GM23338 (cell line): Measurements from ENCODE around the gene REEP1. TPM values are rescaled to one million over a fixed set of nuclear protein-coding genes. Genes with fewer than 3 reads are reported as not detected.

ENCODE experiments used
- ATAC-seq: fragments of 200-7000 bp; cut with Tn5 transposase; 3 replicates; pipeline ENCODE4 v1.9.1; 2020
- DNase-seq: peaks from one replicate; pipeline ENCODE4 v3.0.0-alpha.2; 2015; ENCODE audit warnings: low spot score
- H2AFZ ChIP-seq: fragments of 200-600 bp; sonication (generic); 2 replicates; pipeline ENCODE4 v1.8.0; 2016; ENCODE audit warnings: antibody characterized with exemption, mild to moderate bottlenecking, moderate library complexity
- H3F3A ChIP-seq: fragments of 200-600 bp; sonication (generic); replicated peaks from 2 replicates; pipeline ENCODE4 v1.8.0; 2017; ENCODE audit warnings: antibody characterized with exemption, mixed run types, low read depth
- H3K27ac ChIP-seq: fragments of 200-600 bp; sonication (generic); 2 replicates; pipeline ENCODE4 v1.6.1; 2016; ENCODE audit warnings: low read depth
- H3K27me3 ChIP-seq: fragments of 200-600 bp; sonication (generic); 2 replicates; pipeline ENCODE4 v1.8.0; 2016; ENCODE audit warnings: mild to moderate bottlenecking, mixed run types, moderate library complexity; ENCODE audit not compliant: insufficient read depth
- H3K36me3 ChIP-seq: fragments of 200-600 bp; sonication (generic); 2 replicates; pipeline ENCODE4 v1.8.0; 2016; ENCODE audit warnings: mild to moderate bottlenecking; ENCODE audit not compliant: insufficient read depth
- H3K4me1 ChIP-seq: fragments of 200-600 bp; sonication (generic); 2 replicates; pipeline ENCODE4 v1.8.0; 2016; ENCODE audit warnings: mild to moderate bottlenecking, moderate library complexity; ENCODE audit not compliant: insufficient read depth
- H3K4me2 ChIP-seq: fragments of 200-600 bp; sonication (generic); 2 replicates; pipeline ENCODE4 v1.7.1; 2017; ENCODE audit warnings: mixed run types
- H3K4me3 ChIP-seq: fragments of 200-600 bp; sonication (generic); 2 replicates; pipeline ENCODE4 v1.6.1; 2016; ENCODE audit warnings: mixed run types
- H3K79me2 ChIP-seq: fragments of 200-600 bp; sonication (generic); replicated peaks from 2 replicates; pipeline ENCODE4 v1.8.0; 2017; ENCODE audit warnings: mild to moderate bottlenecking; ENCODE audit not compliant: insufficient read depth
- H3K9me2 ChIP-seq: fragments of 200-600 bp; sonication (generic); 2 replicates; pipeline ENCODE4 v1.8.0; 2017; ENCODE audit not compliant: insufficient read depth
- H4K20me1 ChIP-seq: fragments of 200-600 bp; sonication (generic); replicated peaks from 2 replicates; pipeline ENCODE4 v1.8.0; 2017; ENCODE audit warnings: mild to moderate bottlenecking; ENCODE audit not compliant: insufficient read depth
- H3K27ac Mint-ChIP-seq: 2 replicates; pipeline ENCODE4 v1.8.0; 2020; ENCODE audit warnings: inconsistent platforms, mild to moderate bottlenecking, moderate library complexity, mixed read lengths
- H3K27me3 Mint-ChIP-seq: 3 replicates; pipeline ENCODE4 v1.8.0; 2022; ENCODE audit warnings: low read depth, mild to moderate bottlenecking, moderate library complexity, mixed read lengths, inconsistent platforms; ENCODE audit not compliant: insufficient read depth, poor library complexity
- H3K36me3 Mint-ChIP-seq: 3 replicates; pipeline ENCODE4 v1.8.0; 2021; ENCODE audit warnings: low read depth, mild to moderate bottlenecking, inconsistent platforms, moderate library complexity, mixed read lengths
- H3K4me1 Mint-ChIP-seq: 3 replicates; pipeline ENCODE4 v1.8.0; 2020; ENCODE audit warnings: mild to moderate bottlenecking, inconsistent platforms, mixed read lengths
- H3K4me3 Mint-ChIP-seq: 3 replicates; pipeline ENCODE4 v1.8.0; 2021; ENCODE audit warnings: moderate library complexity, mild to moderate bottlenecking, inconsistent platforms, mixed read lengths
- H3K9me3 Mint-ChIP-seq: 3 replicates; pipeline ENCODE4 v1.8.0; 2020; ENCODE audit warnings: moderate library complexity, mild to moderate bottlenecking, inconsistent platforms, mixed read lengths
- CREB1 ChIP-seq: fragments of 250-450 bp; sonication (Bioruptor Pico); IDR thresholded peaks from 2 replicates; pipeline ENCODE4 v1.5.0; 2020; ENCODE audit warnings: low read depth, mild to moderate bottlenecking, moderate library complexity
- EZH2 ChIP-seq: fragments of 200-600 bp; sonication (generic); IDR thresholded peaks from one replicate; pipeline ENCODE4 v1.8.0; 2017; ENCODE audit warnings: antibody characterized with exemption, mild to moderate bottlenecking, low read depth; ENCODE audit not compliant: unreplicated experiment
- EZH2phosphoT487 ChIP-seq: fragments of 200-600 bp; sonication (generic); IDR thresholded peaks from one replicate; pipeline ENCODE4 v1.8.1; 2018; ENCODE audit warnings: antibody characterized with exemption; ENCODE audit not compliant: unreplicated experiment
- JUNB ChIP-seq: IDR thresholded peaks from one replicate; pipeline ENCODE4 v1.6.1; 2016; ENCODE audit warnings: antibody characterized with exemption; ENCODE audit not compliant: unreplicated experiment
- NANOG ChIP-seq: IDR thresholded peaks from 2 replicates; pipeline ENCODE4 v1.6.1; 2016; ENCODE audit warnings: antibody characterized with exemption, borderline replicate concordance
- POLR2AphosphoS5 ChIP-seq: IDR thresholded peaks from 2 replicates; pipeline ENCODE4 v1.6.1; 2016; ENCODE audit warnings: antibody characterized with exemption, low read depth
- STAT1 ChIP-seq: IDR thresholded peaks from one replicate; pipeline ENCODE4 v1.6.1; 2016; ENCODE audit warnings: antibody characterized with exemption; ENCODE audit not compliant: unreplicated experiment
- ZNF114 ChIP-seq: fragments of 250-450 bp; sonication (Bioruptor Pico); IDR thresholded peaks from 2 replicates; pipeline ENCODE4 v1.5.0; 2020; ENCODE audit warnings: mild to moderate bottlenecking, moderate library complexity
- ZNF331 ChIP-seq: fragments of 250-450 bp; sonication (Bioruptor Pico); IDR thresholded peaks from 2 replicates; pipeline ENCODE4 v1.5.0; 2020; ENCODE audit warnings: low read depth, mild to moderate bottlenecking, moderate library complexity
- polyA plus RNA-seq: library from polyadenylated mRNA; unstranded; fragments of >200 nt; fragmentation: Nextera tagmentation; extraction: Ambion mirVana; gene quantifications from 2 replicates; pipeline ENCODE4 v1.2.1, GENCODE V29; 2016
- total RNA-seq: library from RNA; depleted of rRNA; stranded (reverse); fragments of >200 nt; shearing (Covaris generic); gene quantifications from 2 replicates; pipeline ENCODE4 v1.2.3, GENCODE V29; 2014
- TF ChIP-seq, protein P1 (sequence below): IDR thresholded peaks from 2 replicates; pipeline ENCODE4 v1.6.1; 2016; ENCODE audit warnings: antibody characterized with exemption
- TF ChIP-seq, protein P2 (sequence below), 2 experiments: fragments of 200-600 bp in 1 of 2; sonication (generic) in 1 of 2; conservative IDR thresholded peaks; 2 replicates each; pipeline versions ENCODE4 v1.5.1 to v1.6.1; 2016 to 2017; ENCODE audit warnings: antibody characterized with exemption in 2 of 2, low read depth in 2 of 2, mild to moderate bottlenecking in 2 of 2, moderate library complexity in 1 of 2
- TF ChIP-seq, protein P3 (sequence below): IDR thresholded peaks from one replicate; pipeline ENCODE4 v1.6.1; 2018; ENCODE audit warnings: antibody characterized with exemption; ENCODE audit not compliant: unreplicated experiment
- TF ChIP-seq, protein P4 (sequence below): fragments of 250-450 bp; sonication (Bioruptor Pico); IDR thresholded peaks from 2 replicates; pipeline ENCODE4 v1.5.0; 2020; ENCODE audit warnings: mild to moderate bottlenecking, moderate library complexity

The REEP1 gene
- total and polyA plus RNA-seq, 2 experiments from 2014 or later: 1.6 to 1.8 TPM

GRCh38 chr2:86235196-86235980 lies 102.0 kb downstream of the REEP1 start:
- H3K36me3 ChIP-seq: no peaks in the 10 kb centered on the region
- H3K4me3 ChIP-seq: no peak overlapping the region
- Mint-ChIP-seq H3K27me3 (peaks cover 9% of the 10 kb centered on the region), H3K4me1 (peaks cover 27% of the 10 kb centered on the region), H3K36me3 (no peaks in the 10 kb centered on the region), H3K4me3 (no peak overlapping the region), H3K9me3 (no peaks in the 10 kb centered on the region), H3K27ac (no peak overlapping the region)
- no peaks in the 10 kb centered on the region for H3F3A ChIP-seq
- DNase-seq (no peak), ATAC-seq (no peak)
- H2AFZ ChIP-seq: no peak overlapping the region
- no peak overlapping the region for H3K4me2 ChIP-seq
- no peaks in the 10 kb centered on the region for H3K9me2 ChIP-seq
- H4K20me1 ChIP-seq: no peaks in the 10 kb centered on the region
- no peaks in the 10 kb centered on the region for H3K27me3 ChIP-seq
- H3K27ac ChIP-seq: no peak overlapping the region
- H3K79me2 ChIP-seq: no peaks in the 10 kb centered on the region
- peaks cover 7% of the 10 kb centered on the region; the same call in 1 of the 2 replicates for H3K4me1 ChIP-seq
- TF ChIP-seq ZNF331 (CRISPR knock-in tag) (no peak), STAT1 (no peak), ZNF114 (CRISPR knock-in tag) (no peak), EZH2 (no peak), JUNB (no peak), NANOG (no peak), CREB1 (no peak), EZH2phosphoT487 (no peak), POLR2AphosphoS5 (no peak)
- TF ChIP-seq, protein P1, sequence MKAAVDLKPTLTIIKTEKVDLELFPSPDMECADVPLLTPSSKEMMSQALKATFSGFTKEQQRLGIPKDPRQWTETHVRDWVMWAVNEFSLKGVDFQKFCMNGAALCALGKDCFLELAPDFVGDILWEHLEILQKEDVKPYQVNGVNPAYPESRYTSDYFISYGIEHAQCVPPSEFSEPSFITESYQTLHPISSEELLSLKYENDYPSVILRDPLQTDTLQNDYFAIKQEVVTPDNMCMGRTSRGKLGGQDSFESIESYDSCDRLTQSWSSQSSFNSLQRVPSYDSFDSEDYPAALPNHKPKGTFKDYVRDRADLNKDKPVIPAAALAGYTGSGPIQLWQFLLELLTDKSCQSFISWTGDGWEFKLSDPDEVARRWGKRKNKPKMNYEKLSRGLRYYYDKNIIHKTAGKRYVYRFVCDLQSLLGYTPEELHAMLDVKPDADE: no peak
- TF ChIP-seq, protein P2, sequence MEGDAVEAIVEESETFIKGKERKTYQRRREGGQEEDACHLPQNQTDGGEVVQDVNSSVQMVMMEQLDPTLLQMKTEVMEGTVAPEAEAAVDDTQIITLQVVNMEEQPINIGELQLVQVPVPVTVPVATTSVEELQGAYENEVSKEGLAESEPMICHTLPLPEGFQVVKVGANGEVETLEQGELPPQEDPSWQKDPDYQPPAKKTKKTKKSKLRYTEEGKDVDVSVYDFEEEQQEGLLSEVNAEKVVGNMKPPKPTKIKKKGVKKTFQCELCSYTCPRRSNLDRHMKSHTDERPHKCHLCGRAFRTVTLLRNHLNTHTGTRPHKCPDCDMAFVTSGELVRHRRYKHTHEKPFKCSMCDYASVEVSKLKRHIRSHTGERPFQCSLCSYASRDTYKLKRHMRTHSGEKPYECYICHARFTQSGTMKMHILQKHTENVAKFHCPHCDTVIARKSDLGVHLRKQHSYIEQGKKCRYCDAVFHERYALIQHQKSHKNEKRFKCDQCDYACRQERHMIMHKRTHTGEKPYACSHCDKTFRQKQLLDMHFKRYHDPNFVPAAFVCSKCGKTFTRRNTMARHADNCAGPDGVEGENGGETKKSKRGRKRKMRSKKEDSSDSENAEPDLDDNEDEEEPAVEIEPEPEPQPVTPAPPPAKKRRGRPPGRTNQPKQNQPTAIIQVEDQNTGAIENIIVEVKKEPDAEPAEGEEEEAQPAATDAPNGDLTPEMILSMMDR (conservative IDR thresholded peaks at IDR 0.05; ENCODE audit: low read depth in 2 of 2): no peak
- TF ChIP-seq, protein P3, sequence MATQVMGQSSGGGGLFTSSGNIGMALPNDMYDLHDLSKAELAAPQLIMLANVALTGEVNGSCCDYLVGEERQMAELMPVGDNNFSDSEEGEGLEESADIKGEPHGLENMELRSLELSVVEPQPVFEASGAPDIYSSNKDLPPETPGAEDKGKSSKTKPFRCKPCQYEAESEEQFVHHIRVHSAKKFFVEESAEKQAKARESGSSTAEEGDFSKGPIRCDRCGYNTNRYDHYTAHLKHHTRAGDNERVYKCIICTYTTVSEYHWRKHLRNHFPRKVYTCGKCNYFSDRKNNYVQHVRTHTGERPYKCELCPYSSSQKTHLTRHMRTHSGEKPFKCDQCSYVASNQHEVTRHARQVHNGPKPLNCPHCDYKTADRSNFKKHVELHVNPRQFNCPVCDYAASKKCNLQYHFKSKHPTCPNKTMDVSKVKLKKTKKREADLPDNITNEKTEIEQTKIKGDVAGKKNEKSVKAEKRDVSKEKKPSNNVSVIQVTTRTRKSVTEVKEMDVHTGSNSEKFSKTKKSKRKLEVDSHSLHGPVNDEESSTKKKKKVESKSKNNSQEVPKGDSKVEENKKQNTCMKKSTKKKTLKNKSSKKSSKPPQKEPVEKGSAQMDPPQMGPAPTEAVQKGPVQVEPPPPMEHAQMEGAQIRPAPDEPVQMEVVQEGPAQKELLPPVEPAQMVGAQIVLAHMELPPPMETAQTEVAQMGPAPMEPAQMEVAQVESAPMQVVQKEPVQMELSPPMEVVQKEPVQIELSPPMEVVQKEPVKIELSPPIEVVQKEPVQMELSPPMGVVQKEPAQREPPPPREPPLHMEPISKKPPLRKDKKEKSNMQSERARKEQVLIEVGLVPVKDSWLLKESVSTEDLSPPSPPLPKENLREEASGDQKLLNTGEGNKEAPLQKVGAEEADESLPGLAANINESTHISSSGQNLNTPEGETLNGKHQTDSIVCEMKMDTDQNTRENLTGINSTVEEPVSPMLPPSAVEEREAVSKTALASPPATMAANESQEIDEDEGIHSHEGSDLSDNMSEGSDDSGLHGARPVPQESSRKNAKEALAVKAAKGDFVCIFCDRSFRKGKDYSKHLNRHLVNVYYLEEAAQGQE: no peak
- TF ChIP-seq, protein P4, sequence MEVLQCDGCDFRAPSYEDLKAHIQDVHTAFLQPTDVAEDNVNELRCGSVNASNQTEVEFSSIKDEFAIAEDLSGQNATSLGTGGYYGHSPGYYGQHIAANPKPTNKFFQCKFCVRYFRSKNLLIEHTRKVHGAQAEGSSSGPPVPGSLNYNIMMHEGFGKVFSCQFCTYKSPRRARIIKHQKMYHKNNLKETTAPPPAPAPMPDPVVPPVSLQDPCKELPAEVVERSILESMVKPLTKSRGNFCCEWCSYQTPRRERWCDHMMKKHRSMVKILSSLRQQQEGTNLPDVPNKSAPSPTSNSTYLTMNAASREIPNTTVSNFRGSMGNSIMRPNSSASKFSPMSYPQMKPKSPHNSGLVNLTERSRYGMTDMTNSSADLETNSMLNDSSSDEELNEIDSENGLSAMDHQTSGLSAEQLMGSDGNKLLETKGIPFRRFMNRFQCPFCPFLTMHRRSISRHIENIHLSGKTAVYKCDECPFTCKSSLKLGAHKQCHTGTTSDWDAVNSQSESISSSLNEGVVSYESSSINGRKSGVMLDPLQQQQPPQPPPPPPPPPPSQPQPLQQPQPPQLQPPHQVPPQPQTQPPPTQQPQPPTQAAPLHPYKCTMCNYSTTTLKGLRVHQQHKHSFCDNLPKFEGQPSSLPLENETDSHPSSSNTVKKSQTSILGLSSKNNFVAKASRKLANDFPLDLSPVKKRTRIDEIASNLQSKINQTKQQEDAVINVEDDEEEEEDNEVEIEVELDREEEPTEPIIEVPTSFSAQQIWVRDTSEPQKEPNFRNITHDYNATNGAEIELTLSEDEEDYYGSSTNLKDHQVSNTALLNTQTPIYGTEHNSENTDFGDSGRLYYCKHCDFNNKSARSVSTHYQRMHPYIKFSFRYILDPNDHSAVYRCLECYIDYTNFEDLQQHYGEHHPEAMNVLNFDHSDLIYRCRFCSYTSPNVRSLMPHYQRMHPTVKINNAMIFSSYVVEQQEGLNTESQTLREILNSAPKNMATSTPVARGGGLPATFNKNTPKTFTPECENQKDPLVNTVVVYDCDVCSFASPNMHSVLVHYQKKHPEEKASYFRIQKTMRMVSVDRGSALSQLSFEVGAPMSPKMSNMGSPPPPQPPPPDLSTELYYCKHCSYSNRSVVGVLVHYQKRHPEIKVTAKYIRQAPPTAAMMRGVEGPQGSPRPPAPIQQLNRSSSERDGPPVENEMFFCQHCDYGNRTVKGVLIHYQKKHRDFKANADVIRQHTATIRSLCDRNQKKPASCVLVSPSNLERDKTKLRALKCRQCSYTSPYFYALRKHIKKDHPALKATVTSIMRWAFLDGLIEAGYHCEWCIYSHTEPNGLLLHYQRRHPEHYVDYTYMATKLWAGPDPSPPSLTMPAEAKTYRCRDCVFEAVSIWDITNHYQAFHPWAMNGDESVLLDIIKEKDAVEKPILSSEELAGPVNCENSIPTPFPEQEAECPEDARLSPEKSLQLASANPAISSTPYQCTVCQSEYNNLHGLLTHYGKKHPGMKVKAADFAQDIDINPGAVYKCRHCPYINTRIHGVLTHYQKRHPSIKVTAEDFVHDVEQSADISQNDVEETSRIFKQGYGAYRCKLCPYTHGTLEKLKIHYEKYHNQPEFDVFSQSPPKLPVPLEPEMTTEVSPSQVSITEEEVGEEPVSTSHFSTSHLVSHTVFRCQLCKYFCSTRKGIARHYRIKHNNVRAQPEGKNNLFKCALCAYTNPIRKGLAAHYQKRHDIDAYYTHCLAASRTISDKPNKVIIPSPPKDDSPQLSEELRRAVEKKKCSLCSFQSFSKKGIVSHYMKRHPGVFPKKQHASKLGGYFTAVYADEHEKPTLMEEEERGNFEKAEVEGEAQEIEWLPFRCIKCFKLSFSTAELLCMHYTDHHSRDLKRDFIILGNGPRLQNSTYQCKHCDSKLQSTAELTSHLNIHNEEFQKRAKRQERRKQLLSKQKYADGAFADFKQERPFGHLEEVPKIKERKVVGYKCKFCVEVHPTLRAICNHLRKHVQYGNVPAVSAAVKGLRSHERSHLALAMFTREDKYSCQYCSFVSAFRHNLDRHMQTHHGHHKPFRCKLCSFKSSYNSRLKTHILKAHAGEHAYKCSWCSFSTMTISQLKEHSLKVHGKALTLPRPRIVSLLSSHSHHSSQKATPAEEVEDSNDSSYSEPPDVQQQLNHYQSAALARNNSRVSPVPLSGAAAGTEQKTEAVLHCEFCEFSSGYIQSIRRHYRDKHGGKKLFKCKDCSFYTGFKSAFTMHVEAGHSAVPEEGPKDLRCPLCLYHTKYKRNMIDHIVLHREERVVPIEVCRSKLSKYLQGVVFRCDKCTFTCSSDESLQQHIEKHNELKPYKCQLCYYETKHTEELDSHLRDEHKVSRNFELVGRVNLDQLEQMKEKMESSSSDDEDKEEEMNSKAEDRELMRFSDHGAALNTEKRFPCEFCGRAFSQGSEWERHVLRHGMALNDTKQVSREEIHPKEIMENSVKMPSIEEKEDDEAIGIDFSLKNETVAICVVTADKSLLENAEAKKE (CRISPR knock-in tag): no peak
